KOPT-K1 (cell line): ENCODE results near the gene TM4SF1.

Source experiments
- H3K27ac ChIP-seq: fragments of 200-600 bp; sonication (generic); 2 replicates; pipeline ENCODE4 v1.5.1; 2016; ENCODE audit warnings: antibody characterized with exemption, mild to moderate bottlenecking, low read depth, low read length; ENCODE audit not compliant: poor library complexity, severe bottlenecking
- H3K36me3 ChIP-seq: fragments of 200-600 bp; sonication (generic); 2 replicates; pipeline ENCODE4 v1.5.1; 2017; ENCODE audit warnings: antibody characterized with exemption, mild to moderate bottlenecking, low read length, moderate library complexity; ENCODE audit not compliant: insufficient read depth
- H3K9me3 ChIP-seq: fragments of 200-600 bp; sonication (generic); 2 replicates; pipeline ENCODE4 v1.5.1; 2017; ENCODE audit warnings: antibody characterized with exemption, low read length, mild to moderate bottlenecking; ENCODE audit not compliant: insufficient read depth, poor library complexity, severe bottlenecking

The TM4SF1 gene

DNA sequence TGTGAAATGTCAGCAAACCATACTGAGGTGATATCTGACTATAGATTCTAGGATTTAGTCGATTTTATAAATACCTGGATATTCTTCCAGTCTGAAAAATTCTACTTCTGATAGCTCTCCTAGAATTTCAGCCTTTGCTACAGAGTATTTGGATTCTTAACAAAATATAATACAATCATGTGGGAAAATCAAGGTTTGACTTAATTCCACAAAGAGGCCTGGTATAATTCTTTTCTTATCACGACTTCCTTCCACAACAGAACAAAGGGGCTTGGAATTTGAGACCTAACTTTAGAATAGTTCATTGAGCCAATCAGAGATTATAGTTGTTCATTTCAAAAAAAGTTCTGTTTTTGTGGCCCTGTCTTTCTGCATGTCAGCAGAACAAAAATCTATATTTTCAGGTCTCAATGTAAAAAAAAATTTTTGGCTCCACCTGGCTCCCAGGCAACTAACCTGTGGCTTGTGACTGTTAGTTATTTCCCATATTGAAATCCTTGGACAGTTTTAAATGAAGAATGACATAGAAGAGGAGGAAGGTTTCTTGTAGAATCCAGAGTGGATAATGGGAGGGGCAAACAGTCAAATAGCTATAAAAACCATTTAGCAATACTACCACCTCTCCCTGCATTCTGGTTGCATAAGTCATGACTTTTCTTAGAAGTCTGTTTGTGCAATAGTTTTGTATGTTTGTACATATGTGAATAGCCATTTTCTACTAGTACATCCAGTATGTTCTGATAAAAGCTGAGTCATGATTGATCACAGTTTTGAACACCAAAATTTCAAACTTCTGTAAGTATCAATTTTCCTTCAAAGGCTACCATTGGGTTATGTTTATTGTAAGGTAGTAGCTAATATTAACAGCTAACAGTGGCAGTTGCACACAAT is 4.0 kb downstream of the TM4SF1 start:
- no peaks in the 10 kb centered on the region for H3K36me3 ChIP-seq
- no peak overlapping the region for H3K27ac ChIP-seq
- H3K9me3 ChIP-seq: no peaks in the 10 kb centered on the region

DNA sequence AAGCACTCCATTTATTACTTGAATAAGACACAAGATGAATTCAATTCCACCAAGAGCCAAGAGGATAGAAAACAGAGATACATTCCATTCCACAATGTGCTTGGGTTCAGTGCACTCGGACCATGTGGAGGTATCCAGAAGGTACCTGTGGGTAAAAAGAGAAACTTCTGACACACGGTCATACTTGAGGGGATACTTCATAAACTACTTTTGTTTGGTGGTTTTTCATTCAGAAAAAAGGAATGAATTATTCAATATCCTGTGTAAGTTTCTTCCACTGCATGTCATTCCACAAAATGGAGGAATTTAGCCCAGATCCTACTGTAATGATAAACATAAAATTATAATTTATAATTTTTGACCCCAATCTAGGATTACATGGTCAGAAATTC is 5.7 kb downstream of the TM4SF1 start:
- H3K36me3 ChIP-seq: no peaks in the 10 kb centered on the region
- no peak overlapping the region for H3K27ac ChIP-seq

DNA sequence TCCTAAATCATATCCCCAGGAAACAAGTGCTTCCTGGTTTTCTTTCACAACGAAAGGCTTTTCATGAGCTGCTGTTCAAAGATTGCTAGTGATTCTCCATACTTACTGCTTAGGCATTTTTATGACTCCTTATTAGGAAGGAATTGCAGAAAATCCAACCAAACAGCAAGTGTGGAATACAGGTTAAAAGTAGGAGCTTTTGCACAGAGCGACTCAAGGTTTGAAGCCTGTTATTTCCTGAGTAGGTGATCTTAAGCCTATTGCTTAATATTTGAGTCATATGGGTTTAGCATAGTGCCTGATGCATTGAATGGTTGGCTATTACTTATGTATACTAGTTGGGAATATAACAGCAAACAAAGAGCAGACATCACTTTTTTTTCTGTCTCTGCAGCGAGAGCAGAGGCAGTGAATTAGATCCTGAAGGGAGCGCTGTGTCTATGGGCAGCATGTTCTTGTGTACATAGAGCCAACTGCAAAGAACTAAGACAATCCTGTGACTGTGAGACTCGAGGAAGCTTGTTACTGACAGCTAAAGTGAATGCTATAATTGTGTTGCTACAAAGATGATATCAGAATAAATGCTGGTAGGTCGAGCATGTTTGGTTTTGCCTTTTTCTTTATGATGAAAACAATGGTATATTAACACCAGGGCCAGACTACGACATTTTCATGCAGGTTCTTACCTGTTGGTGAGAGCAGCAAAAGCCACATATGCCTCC is 6.3 kb downstream of the TM4SF1 start:
- H3K9me3 ChIP-seq: no peaks in the 10 kb centered on the region
- H3K27ac ChIP-seq: no peak overlapping the region
- no peaks in the 10 kb centered on the region for H3K36me3 ChIP-seq

More for the DNA sequence above, 5.7 kb downstream of the TM4SF1 start:
- no peaks in the 10 kb centered on the region for H3K9me3 ChIP-seq

DNA sequence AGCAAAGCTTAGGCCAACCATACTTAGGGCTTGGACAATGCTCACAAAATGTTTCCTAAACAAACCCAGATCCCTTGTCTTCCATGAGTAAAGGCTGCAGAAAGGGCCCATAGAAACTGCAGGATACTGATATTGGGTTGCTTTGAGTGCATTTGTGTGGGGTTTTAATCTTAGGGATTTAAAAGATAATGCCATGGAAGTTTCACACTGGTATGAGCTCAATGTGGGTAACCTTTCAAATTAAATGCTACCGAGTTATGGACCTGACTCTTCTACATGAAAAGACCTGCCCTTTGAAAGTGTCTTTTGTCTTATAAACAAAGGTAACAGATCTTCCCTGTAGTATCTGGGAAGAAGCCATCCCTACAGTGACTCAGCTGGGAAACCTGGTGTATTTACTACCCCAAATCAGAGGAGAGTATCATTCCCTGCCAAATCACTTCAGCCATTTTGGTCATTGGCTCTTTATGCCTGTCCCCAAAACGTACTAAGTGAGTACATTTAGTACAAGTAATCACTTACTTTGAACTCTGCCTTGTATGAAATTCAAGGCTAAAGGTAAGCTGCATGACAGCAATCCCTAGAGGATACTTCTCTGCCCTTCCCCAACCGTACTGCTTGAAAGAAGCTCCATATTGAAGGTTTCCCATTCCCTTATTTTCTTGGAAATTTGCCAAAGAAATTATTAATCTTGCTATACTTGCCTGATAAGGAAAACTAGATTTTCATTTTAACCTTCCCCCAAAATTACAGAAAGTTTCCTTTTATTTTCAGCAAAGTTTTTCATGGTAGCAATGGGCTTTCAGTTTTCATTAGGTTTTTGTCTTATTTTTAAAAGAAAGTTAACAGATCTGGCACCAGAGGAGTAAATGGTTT is 7.2 kb downstream of the TM4SF1 start:
- Histone ChIP-seq H3K9me3 (no peaks in the 10 kb centered on the region), H3K36me3 (no peaks in the 10 kb centered on the region), H3K27ac (no peak overlapping the region)

DNA sequence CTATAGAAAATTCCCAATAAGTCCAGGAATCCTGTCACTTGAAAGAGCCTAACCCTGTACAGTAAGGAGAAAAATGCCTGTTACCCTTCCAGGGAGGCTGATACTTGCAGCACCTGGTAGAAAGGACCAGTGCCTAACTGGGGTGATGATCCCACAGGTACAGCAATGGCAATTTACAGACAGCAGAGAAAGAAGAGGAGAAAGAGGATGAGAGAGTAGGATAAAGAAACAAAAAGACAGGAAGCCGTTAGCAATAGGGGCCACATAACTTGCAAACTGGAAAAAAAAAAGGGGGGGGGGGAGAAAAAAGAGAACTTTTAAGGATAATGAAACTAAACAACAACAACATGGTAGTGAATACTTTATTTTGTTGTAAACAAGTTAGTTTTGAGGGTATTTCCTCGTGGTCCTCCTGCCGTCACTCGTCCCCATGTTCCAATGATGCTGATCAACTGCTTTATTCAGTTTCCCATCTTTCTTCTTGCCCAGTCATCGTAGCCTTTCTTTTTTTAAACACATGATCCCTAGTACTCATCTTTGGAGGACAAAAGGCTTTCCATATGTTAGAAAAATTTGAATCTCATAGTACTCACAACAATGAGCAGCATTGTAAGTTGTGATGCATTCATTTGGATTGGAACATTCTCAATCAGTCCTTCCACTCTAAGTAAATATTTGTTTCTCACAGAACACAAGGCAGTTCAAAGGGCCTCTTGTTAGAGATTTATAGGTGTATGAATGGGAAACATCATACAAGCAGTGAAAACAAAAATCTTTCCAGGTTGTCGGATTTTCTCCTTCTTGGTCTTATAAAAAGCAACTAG is 8.6 kb downstream of the TM4SF1 start:
- no peaks in the 10 kb centered on the region for H3K36me3 ChIP-seq
- no peaks in the 10 kb centered on the region for H3K9me3 ChIP-seq
- H3K27ac ChIP-seq: no peak overlapping the region

DNA sequence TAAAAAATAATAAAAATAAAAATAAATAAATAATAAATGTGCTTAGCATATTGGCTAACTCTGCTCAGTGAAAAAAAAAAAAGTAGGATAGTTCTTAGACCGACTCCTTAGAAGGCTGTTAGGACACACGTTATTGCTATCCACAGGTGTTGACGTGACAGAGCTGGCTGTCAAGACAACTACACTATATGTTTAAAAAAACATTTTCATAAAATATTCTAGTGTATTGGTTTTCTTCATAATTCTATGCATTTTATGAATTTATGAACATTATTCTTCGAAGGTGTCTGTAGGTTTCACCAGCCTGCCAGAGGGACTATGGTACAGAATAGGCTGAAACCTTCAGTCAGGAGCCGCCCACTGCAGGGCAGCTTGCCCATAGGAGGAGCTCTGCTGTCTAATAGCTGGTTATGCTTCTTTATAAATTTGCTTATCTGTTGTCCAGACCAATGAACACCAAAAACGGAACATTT is 9.2 kb downstream of the TM4SF1 start:
- H3K27ac ChIP-seq: no peak overlapping the region
- H3K36me3 ChIP-seq: no peaks in the 10 kb centered on the region
- H3K9me3 ChIP-seq: no peaks in the 10 kb centered on the region

DNA sequence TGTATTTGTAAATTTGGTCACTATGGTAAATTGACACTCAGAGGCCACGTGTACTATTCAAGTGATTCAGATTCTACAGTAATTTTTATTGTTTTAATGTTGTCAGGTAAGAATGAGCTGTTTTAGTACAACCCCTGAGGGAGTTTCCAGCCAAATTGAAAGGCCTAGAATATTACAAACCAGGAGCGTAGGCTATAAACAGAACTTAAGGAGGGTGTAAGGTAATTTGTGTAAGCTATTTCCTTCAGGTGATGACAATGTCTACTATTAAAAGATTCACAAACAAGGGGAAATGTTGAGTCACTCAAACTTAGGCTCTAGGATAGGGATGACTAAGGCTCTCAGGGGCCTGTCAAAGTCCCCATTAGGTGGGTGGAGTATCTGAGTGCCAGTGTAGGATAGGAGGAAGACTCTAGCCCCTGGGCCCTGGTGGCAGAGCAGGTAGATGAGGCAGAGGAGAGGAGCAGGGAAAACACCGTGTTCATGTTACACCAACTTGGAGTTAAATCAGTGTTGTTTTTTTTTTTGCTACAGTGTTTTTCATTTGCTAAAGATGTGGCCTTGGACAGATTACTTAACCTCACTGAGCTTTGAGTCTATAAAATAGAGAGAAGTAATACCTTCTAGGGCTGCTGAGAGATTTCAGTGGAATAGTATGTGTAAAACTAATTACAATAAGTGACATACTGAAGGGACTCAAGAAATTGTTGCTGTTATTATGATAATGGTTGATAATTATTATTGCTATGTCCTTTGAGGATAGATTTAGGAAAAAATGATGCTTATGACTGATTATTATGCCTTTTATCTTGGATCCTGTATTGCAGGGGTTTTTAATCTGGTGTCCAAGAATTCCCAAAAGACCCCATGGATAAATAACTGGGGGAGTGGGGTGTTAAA is 10.3 kb downstream of the TM4SF1 start:
- no peak overlapping the region for H3K27ac ChIP-seq
- no peaks in the 10 kb centered on the region for H3K36me3 ChIP-seq
- no peaks in the 10 kb centered on the region for H3K9me3 ChIP-seq

DNA sequence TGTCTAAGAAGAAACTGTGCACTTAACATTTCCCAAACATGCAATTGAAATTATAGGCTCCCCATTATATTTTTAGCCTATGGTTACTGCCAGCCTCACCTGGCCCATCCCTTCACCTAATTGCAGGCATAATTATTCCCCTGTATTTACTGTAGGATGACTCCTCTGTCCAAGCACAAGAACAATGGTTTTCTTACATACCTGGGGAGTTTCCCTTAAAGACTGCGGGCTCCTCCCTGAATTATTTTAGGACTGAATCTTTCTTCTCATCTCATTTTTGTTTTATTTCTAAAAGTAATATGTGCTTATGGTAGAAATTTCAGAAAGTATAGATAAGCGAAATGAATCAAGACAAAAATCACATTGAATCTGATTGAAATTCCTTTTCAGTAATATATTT is 11.4 kb downstream of the TM4SF1 start:
- no peaks in the 10 kb centered on the region for H3K9me3 ChIP-seq
- no peaks in the 10 kb centered on the region for H3K36me3 ChIP-seq
- no peak overlapping the region for H3K27ac ChIP-seq

DNA sequence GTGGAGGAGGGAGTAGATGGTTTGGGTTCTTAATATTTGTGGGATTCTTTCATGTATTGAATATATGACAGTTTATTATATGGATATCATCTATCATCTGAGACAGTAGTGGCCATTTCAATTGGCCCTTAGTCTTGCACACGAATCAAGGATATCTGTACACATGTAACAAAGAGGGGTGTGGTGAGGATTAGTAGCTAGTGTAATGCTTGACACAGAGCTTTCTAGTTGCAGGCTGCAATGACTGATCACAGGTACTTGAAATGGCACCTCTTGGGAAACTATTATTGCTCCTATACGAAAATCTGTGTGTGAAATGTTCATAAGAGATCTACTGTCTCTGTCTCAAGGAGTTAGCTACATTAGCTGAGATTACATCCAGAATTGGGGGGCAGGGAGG is 12.8 kb downstream of the TM4SF1 start:
- no peaks in the 10 kb centered on the region for H3K9me3 ChIP-seq
- no peak overlapping the region for H3K27ac ChIP-seq
- H3K36me3 ChIP-seq: no peaks in the 10 kb centered on the region

DNA sequence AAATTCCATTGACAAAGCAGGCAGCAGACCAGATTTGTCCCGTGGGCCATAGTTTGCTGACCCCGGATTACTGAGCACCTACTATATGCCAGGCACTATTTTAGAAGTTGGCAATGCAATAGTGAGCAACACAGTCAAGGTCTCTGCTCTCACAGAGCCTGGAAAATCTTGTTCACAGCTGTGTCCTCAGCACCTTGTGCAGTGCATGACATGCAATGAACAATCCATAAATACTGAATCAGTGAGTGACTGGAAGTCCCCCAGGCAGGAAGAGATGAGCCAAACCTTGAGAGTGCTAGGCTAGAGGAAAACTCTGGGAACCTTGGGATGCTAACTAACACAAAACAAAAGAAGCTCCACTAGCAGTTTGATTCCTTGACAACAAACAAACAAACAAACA is 14.4 kb downstream of the TM4SF1 start:
- Histone ChIP-seq H3K27ac (no peak overlapping the region), H3K9me3 (no peaks in the 10 kb centered on the region), H3K36me3 (no peaks in the 10 kb centered on the region)

DNA sequence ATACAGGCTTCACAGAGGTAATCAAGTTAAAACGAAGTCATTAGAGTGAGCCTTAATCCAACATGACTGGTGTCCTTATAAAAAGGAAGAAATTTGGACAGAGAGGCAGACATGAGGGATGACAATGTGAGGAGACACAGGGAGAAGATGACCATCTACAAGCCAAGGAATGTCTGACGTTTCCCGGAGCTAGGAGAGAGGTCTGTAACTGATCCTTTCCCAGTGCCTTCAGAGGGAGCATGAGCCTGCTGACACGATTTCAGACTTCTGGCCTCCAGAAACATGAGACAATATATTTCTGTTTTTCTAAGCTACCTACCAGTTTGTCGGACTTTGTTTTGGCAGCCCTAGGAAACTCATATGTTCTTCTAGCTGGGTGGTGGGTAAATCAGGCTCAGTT is 15.1 kb downstream of the TM4SF1 start:
- no peaks in the 10 kb centered on the region for H3K36me3 ChIP-seq
- H3K9me3 ChIP-seq: no peaks in the 10 kb centered on the region
- H3K27ac ChIP-seq: no peak overlapping the region

DNA sequence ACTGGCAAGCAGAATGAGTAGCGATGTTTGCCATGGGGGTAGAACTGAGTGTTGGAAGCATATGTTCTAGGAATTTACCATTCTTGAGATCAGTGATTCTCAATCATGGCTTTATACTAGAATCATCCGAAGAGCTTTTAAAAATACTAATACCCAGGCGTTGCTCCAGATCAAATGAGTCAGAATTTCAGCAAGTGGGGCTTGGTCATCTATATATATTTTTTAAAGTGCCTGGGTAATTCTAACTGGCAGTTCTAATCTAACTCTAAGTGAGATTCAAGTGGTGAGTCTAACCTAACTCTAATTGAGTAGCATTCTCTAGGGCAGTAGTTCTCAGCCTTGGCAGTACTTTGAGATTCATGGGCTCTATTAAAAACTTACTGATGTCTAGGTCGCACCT is 20.8 kb downstream of the TM4SF1 start:
- no peaks in the 10 kb centered on the region for H3K36me3 ChIP-seq
- H3K9me3 ChIP-seq: no peaks in the 10 kb centered on the region
- no peak overlapping the region for H3K27ac ChIP-seq

DNA sequence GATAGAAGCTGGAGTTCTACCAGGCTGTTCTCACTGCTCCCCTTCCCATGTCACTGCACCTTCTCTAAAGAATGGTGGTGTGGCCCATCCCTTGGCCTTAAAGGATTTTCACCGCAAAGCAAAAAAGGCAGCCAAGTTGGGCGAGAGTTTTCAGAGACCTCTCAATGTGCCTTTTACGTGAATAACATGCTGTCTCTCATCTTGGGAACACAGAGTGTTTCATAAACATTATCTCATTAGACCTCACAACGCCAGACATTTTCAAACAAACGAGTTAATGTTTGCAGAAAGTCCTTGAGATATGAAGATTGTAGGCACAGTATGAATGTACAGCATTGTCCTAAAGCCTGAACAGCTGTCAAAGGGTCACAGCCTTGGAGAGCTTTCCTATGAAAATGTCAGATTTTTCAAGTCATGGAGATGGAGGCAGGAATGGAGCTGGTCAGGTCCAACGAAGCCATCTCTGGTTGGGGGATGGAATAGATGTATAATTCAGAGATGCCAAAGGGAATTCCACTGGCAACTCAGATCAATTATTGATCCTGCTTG is 21.3 kb downstream of the TM4SF1 start:
- Histone ChIP-seq H3K27ac (no peak overlapping the region), H3K36me3 (no peaks in the 10 kb centered on the region), H3K9me3 (no peaks in the 10 kb centered on the region)
